ENCODE measurements around the gene DENND11. TPM values are rescaled to one million over a fixed set of nuclear protein-coding genes. Genes with fewer than 3 reads are reported as not detected.

Gene DENND11
- 10 to 100 TPM; 25.6 to 38.1 (median 28.0) TPM for total RNA-seq
- long read RNA-seq, donor 1, full-length matches to known transcripts = 9 of 18 reads
- long read RNA-seq, donor 1, partial matches to known transcripts = 1 of 18 reads
- long read RNA-seq, donor 1, other reads (novel, unspliced or antisense) = 8 of 18 reads
- long read RNA-seq, donor 2 = 0 reads

- intact Hi-C loops (cut with DNase I, micrococcal nuclease) = loop anchor here in 1 of 2 donors (5.0 kb wide), 1 partner anchor 35 kb away; the partner anchor contains the start of gene SSBP1
- H3K4me1 ChIP-seq (ENCODE audit: low read depth) = peaks cover 28% of the 10 kb centered on the region
- DNase-seq = peak; percentile 63 to 75 (median 66)
Measured at GRCh38 chr7:141702047-141702567, at the start of gene DENND11. Gene DENND11, minus strand, starts transcription at chr7:141702166. Its CDS starts 13 bp downstream, at chr7:141702153.

GRCh38 chr7:141748396-141748795, 46.4 kb upstream of the DENND11 start:
- no peaks in the 10 kb centered on the region for H3K4me1 ChIP-seq (ENCODE audit: low read depth)
- no peak for ATAC-seq
- peaks cover 28% of the 10 kb centered on the region for H3K9me3 ChIP-seq
- H3K4me3 ChIP-seq = no peak overlapping the region
- no peak for TF ChIP-seq CTCF (IDR thresholded peaks at IDR 0.05)
- intact Hi-C loops (cut with DNase I, micrococcal nuclease) = no loop called here
- peaks cover 17% of the 10 kb centered on the region for H3K36me3 ChIP-seq (ENCODE audit: low read depth)
- no peak for DNase-seq

More at GRCh38 chr7:141702047-141702567, at the start of gene DENND11:
- Histone ChIP-seq H3K4me3 (peak within 1 kb of the TSS; percentile 77), H3K36me3 (ENCODE audit: low read depth) (no peaks in the 10 kb centered on the region), H3K9me3 (no peaks in the 10 kb centered on the region)
- no peak for TF ChIP-seq CTCF (IDR thresholded peaks at IDR 0.05)
- peak; percentile 75 for ATAC-seq

- intact Hi-C loops (cut with DNase I, micrococcal nuclease) = no loop called here
- TF ChIP-seq CTCF (IDR thresholded peaks at IDR 0.05) = no peak
- no peak for DNase-seq
- H3K36me3 ChIP-seq (ENCODE audit: low read depth) = no peaks in the 10 kb centered on the region
- peaks cover 2% of the 10 kb centered on the region for H3K4me1 ChIP-seq (ENCODE audit: low read depth)
- H3K9me3 ChIP-seq = no peaks in the 10 kb centered on the region
- no peak overlapping the region for H3K4me3 ChIP-seq
- ATAC-seq = no peak
Measured at GRCh38 chr7:141744131-141744530, 42.2 kb upstream of the DENND11 start.

GRCh38 chr7:141742229-141742628, 40.3 kb upstream of the DENND11 start:
- H3K36me3 ChIP-seq (ENCODE audit: low read depth) = no peaks in the 10 kb centered on the region
- TF ChIP-seq CTCF (IDR thresholded peaks at IDR 0.05) = no peak
- no peak for DNase-seq
- no peak for ATAC-seq
- intact Hi-C loops (cut with DNase I, micrococcal nuclease) = no loop called here
- H3K9me3 ChIP-seq = no peaks in the 10 kb centered on the region
- H3K4me3 ChIP-seq = no peak overlapping the region
- H3K4me1 ChIP-seq (ENCODE audit: low read depth) = peaks cover 7% of the 10 kb centered on the region

- no peak for TF ChIP-seq CTCF (IDR thresholded peaks at IDR 0.05)
- ATAC-seq (no peak), DNase-seq (no peak)
- Histone ChIP-seq H3K36me3 (ENCODE audit: low read depth) (no peaks in the 10 kb centered on the region), H3K4me3 (no peak overlapping the region), H3K9me3 (no peaks in the 10 kb centered on the region), H3K4me1 (ENCODE audit: low read depth) (peaks cover 7% of the 10 kb centered on the region)
- intact Hi-C loops (cut with DNase I, micrococcal nuclease) = loop anchor here in 1 of 2 donors (2.0 to 5.0 kb wide), 2 partner anchors 37 to 84 kb away; partner anchors contain the start of gene DENND11
Measured at GRCh38 chr7:141739250-141739649, 37.3 kb upstream of the DENND11 start.
